MM.1S (cell line): ENCODE data around the gene GADD45G.

ENCODE experiments used
- DNase-seq: peaks from one replicate; pipeline ENCODE4 v3.0.0-alpha.2; 2015
- H2AFZ ChIP-seq: fragments of 300-600 bp; sonication (generic); 2 replicates; pipeline ENCODE4 v1.6.0; 2016; ENCODE audit warnings: antibody characterized with exemption, low read length
- H3F3A ChIP-seq: fragments of 300-600 bp; sonication (generic); 2 replicates; pipeline ENCODE4 v1.6.1; 2016; ENCODE audit warnings: mild to moderate bottlenecking, antibody characterized with exemption, low read length, moderate library complexity, mixed read lengths; ENCODE audit not compliant: insufficient read depth
- H3K27ac ChIP-seq: fragments of 300-600 bp; sonication (generic); 2 replicates; pipeline ENCODE4 v1.5.1; 2016; ENCODE audit warnings: mild to moderate bottlenecking, low read length
- H3K27me3 ChIP-seq: fragments of 300-600 bp; sonication (generic); replicated peaks from 2 replicates; pipeline ENCODE4 v1.6.0; 2016; ENCODE audit warnings: low read length; ENCODE audit not compliant: insufficient read depth
- H3K36me3 ChIP-seq: fragments of 300-600 bp; sonication (generic); replicated peaks from 2 replicates; pipeline ENCODE4 v1.6.1; 2016; ENCODE audit warnings: mild to moderate bottlenecking, low read length, mixed read lengths; ENCODE audit not compliant: insufficient read depth
- H3K4me1 ChIP-seq: fragments of 300-600 bp; sonication (generic); 2 replicates; pipeline ENCODE4 v1.6.1; 2016; ENCODE audit warnings: low read length, mixed read lengths
- H3K4me2 ChIP-seq: fragments of 300-600 bp; sonication (generic); 2 replicates; pipeline ENCODE4 v1.6.0; 2016; ENCODE audit warnings: low read depth, low read length
- H3K4me3 ChIP-seq: fragments of 300-600 bp; sonication (generic); 2 replicates; pipeline ENCODE4 v1.5.1; 2016; ENCODE audit warnings: low read length, mixed read lengths
- H3K79me2 ChIP-seq: fragments of 300-600 bp; sonication (generic); 2 replicates; pipeline ENCODE4 v1.6.1; 2016; ENCODE audit warnings: mixed run types, low read length, mixed read lengths
- H3K9ac ChIP-seq: fragments of 300-600 bp; sonication (generic); 2 replicates; pipeline ENCODE4 v1.6.1; 2016; ENCODE audit warnings: low read length, mixed read lengths
- H3K9me2 ChIP-seq: fragments of 300-600 bp; sonication (generic); replicated peaks from 2 replicates; pipeline ENCODE4 v1.6.1; 2016; ENCODE audit warnings: mild to moderate bottlenecking, low read length, mixed read lengths; ENCODE audit not compliant: insufficient read depth
- H3K9me3 ChIP-seq: fragments of 300-600 bp; sonication (generic); replicated peaks from 2 replicates; pipeline ENCODE4 v1.6.1; 2016; ENCODE audit warnings: mild to moderate bottlenecking, low read length, mixed read lengths; ENCODE audit not compliant: insufficient read depth
- H4K20me1 ChIP-seq: fragments of 300-600 bp; sonication (generic); 2 replicates; pipeline ENCODE4 v1.6.1; 2016; ENCODE audit warnings: mild to moderate bottlenecking, low read length, moderate library complexity, mixed read lengths; ENCODE audit not compliant: insufficient read depth
- EZH2 ChIP-seq: fragments of 300-600 bp; sonication (generic); optimal IDR thresholded peaks from 2 replicates; pipeline ENCODE3; 2017; ENCODE audit warnings: low read depth, mild to moderate bottlenecking, antibody characterized with exemption, low read length, mixed read lengths
- EZH2phosphoT487 ChIP-seq: fragments of 300-600 bp; sonication (generic); IDR thresholded peaks from 2 replicates; pipeline ENCODE4 v1.6.1; 2018; ENCODE audit warnings: antibody characterized with exemption, low read length
- TF ChIP-seq, protein P1 (sequence below): fragments of 300-600 bp; sonication (generic); IDR thresholded peaks from 2 replicates; pipeline ENCODE4 v1.5.1; 2016; ENCODE audit warnings: antibody characterized with exemption, low read length, mixed read lengths

GADD45G gene

DNA sequence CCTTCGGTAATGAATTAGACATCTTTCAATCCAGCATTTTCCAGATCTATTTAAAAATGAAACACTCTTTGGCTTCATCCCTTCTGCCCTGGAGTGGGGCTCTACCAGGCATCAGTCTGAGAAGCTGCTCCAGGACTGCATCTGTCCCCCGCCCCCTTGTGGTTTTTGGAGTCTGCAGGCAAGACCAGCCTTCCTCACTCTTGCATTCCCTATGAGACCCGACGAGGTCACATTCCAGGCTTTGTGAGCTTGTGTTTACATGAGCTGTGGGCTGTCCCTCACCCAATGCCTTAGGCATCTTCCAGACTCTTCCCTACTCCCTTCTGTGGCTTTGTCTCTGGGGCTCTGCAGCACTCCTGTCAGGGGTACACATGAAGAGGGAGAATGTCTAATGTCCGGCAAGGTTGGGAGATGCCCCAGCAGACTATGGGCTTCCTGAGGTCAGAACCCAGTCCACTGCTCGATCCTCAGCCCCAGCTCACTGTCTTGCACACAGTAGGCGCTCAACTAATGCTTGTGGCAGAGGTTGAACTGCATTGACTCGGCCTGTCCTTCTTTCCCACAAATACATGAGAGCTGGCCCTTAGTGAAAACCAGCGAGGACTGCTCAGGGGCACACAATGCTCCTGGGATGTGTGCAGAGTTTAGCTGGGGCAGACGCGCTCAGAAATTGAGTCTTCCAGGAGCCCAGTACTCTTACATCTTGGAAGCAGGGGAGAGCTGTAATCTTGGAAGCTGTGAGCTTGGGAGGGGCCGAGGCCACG is 11.7 kb upstream of the GADD45G start:
- no peak overlapping the region for H2AFZ ChIP-seq
- H3K27ac ChIP-seq: no peak overlapping the region
- no peak overlapping the region for H3K4me2 ChIP-seq
- no peak overlapping the region for H3K4me3 ChIP-seq
- H3K4me1 ChIP-seq: no peaks in the 10 kb centered on the region
- H3K9me2 ChIP-seq: no peaks in the 10 kb centered on the region
- no peaks in the 10 kb centered on the region for H4K20me1 ChIP-seq
- DNase-seq: no peak
- H3K36me3 ChIP-seq: no peaks in the 10 kb centered on the region
- 0 out of 2 replicates have a peak, but pooled peaks cover 4% of the 10 kb centered on the region for H3K27me3 ChIP-seq
- no peaks in the 10 kb centered on the region for H3F3A ChIP-seq
- TF ChIP-seq EZH2phosphoT487 (no peak), EZH2 (no peak)
- TF ChIP-seq, protein P1, sequence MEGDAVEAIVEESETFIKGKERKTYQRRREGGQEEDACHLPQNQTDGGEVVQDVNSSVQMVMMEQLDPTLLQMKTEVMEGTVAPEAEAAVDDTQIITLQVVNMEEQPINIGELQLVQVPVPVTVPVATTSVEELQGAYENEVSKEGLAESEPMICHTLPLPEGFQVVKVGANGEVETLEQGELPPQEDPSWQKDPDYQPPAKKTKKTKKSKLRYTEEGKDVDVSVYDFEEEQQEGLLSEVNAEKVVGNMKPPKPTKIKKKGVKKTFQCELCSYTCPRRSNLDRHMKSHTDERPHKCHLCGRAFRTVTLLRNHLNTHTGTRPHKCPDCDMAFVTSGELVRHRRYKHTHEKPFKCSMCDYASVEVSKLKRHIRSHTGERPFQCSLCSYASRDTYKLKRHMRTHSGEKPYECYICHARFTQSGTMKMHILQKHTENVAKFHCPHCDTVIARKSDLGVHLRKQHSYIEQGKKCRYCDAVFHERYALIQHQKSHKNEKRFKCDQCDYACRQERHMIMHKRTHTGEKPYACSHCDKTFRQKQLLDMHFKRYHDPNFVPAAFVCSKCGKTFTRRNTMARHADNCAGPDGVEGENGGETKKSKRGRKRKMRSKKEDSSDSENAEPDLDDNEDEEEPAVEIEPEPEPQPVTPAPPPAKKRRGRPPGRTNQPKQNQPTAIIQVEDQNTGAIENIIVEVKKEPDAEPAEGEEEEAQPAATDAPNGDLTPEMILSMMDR: no peak
- H3K79me2 ChIP-seq: no peaks in the 10 kb centered on the region
- no peak overlapping the region for H3K9ac ChIP-seq
- no peaks in the 10 kb centered on the region for H3K9me3 ChIP-seq

DNA sequence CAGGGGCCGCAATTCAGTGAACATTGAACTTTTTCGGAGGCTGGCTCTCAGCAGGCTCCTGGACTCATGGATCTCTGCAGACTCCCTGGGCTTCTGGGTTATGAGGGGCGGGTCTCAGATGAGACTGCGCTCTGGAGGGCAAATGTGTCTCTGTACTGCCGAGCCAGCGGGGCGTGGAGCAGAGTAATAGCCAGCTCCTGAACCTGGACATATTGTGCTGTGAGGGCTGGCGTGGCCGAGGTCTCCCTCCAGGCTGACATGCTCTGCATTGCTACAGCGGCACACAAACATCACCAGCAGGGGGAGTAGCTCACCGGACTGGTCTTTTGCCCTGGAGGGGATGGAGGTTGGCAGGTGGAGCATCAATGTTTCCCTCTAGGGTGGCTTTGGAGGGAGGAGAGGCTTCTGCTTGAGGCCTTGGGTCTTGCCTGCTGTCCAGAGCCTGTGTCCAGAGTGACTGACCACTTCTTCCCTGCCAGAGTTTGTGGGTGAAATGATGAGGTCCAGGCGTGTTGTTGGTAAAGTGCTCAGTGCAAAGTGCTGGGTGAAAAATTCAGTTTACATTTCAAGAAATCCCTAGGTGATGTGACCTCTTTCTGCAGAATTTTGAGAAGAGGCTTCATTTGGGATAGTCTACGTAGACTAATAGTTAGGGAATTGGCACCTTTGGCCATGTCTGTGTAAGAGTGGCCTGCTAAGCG is 10.9 kb upstream of the GADD45G start:
- Histone ChIP-seq H3K9me3 (no peaks in the 10 kb centered on the region), H3K4me2 (no peak overlapping the region), H3K27me3 (0 out of 2 replicates have a peak, but pooled peaks cover 4% of the 10 kb centered on the region), H3F3A (no peaks in the 10 kb centered on the region), H3K27ac (no peak overlapping the region), H3K4me1 (no peaks in the 10 kb centered on the region), H3K36me3 (no peaks in the 10 kb centered on the region), H3K4me3 (no peak overlapping the region), H3K9me2 (no peaks in the 10 kb centered on the region), H3K9ac (no peak overlapping the region), H2AFZ (no peak overlapping the region), H4K20me1 (no peaks in the 10 kb centered on the region), H3K79me2 (no peaks in the 10 kb centered on the region)
- TF ChIP-seq EZH2: no peak
- TF ChIP-seq, protein P1: peak; percentile 84
- DNase-seq: peak; percentile 62

DNA sequence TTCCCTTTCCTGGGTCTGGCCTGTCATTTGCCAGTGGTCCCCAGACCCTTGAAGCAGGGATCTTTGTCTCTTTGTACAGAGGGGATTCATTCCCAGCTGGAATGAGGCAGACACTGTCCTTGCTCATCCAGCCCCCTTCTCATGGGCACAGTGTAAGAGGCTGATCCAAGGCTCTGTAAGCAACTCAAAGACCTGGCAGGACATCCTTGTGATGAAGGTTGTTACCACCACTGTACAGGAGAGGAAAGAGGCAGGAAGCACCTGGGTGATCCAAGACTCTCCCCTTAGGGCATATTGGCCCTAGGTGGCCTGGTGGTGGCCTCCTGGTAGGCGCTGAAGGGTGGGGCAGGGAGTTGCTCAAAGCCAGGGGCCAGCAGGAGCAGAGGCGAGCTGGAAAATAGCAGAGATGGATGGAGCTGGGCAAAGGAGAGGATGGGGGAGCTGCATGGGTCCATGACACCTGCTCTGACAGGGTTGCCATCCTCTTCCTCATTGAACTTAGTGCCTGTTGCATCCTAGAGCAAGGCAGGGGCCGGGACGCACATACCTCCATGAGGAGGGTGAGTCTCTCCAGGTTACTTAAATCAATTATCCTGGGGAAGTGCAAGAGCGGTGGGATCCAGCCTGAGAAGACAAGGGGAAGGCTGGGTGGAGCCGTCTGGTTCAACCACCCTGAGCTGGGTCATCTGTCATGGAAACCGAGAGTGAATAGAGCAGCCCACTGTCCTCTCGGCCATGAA is 9.8 kb upstream of the GADD45G start:
- TF ChIP-seq EZH2: no peak
- TF ChIP-seq, protein P1: no peak
- TF ChIP-seq EZH2phosphoT487: no peak
- no peaks in the 10 kb centered on the region for H3F3A ChIP-seq
- H3K4me2 ChIP-seq: no peak overlapping the region
- no peaks in the 10 kb centered on the region for H3K4me1 ChIP-seq
- no peak for DNase-seq
- 0 out of 2 replicates have a peak, but pooled peaks cover 4% of the 10 kb centered on the region for H3K27me3 ChIP-seq
- H3K27ac ChIP-seq: no peak overlapping the region
- H3K36me3 ChIP-seq: no peaks in the 10 kb centered on the region
- no peak overlapping the region for H3K4me3 ChIP-seq
- no peak overlapping the region for H3K9ac ChIP-seq
- no peaks in the 10 kb centered on the region for H3K9me2 ChIP-seq
- H4K20me1 ChIP-seq: no peaks in the 10 kb centered on the region
- H3K9me3 ChIP-seq: no peaks in the 10 kb centered on the region
- no peaks in the 10 kb centered on the region for H3K79me2 ChIP-seq
- H2AFZ ChIP-seq: no peak overlapping the region
